Fibroblast of skin of back (primary cell): ENCODE results near the gene ARL4A.

Source experiments
- DNase-seq: peaks from one replicate; pipeline ENCODE4 v3.0.0-alpha.2; 2013

ARL4A gene

DNA sequence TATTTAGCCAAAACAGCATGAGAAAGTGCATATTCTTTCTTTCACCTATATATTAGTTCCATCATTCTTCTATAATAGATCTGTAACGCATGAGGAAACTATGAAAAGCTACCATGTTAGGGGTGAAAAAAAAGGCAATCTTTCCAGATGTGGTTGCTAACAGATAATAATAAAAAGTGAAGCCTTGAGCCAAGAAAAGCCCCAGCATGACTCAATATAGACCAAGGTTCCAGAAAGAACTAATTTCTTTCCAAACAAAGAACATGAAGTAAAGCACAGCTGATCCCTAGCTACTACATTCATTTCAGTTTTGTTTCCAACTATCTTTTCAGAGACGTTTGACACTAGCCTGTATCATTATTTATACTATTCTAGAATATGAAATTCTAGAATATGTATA, 16.4 kb downstream of the ARL4A start:
- peak; percentile 19 for DNase-seq

- no peak for DNase-seq
Observed at GRCh38 chr7:12705878-12706277, 18.4 kb downstream of the ARL4A start.

DNA sequence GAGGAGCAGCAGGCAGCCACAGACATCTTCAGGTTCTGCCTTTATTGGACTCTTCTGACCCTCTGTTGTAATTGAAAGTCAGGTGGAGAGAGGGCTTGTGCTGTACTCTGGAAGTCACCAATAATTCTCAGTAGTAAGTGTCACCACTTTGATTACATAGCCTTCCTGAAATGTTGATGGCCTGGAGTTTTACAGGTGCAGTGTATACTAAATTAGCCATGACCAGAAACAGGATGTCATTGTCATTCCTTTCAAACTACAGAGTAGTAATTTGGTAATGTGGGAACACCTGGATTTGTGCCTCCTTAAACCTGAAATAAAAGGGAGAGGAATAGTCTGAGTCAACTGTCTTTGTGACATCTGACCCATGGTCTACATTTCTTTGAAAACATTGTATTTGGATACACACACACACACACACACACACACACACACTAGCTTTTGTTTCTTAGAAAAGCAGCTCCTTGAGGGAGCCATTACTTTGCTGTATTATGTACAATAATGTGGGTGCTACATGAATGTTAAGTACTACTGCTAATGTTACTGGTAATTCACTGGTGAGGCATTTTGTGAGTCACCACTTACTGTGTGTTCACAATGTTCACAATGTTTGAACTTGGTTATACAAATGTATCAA, 19.6 kb downstream of the ARL4A start:
- peak; percentile 62 for DNase-seq

DNA sequence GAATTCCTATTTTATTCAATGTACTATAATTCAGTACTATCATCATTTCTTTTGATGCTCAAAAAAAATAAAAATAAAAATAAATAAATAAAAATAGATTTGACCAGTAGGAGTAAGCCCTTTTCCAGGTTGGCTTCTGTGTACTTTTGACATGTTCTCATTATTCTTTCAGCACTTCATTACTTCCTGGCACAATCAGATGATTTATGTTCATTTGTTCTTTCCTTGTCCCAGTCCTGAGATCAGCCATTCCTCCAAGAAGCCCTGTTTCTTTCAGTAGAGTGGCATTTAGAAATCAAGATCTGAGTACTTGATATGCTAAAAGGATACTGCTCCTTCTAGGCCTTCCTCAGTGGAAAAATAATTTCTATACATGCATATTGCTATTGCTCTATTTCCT, 20.9 kb downstream of the ARL4A start:
- DNase-seq: no peak

- DNase-seq: peak; percentile 36
Observed at GRCh38 chr7:12709726-12710502, 22.5 kb downstream of the ARL4A start.

- no peak for DNase-seq
Observed at GRCh38 chr7:12711124-12711523, 23.7 kb downstream of the ARL4A start.

DNA sequence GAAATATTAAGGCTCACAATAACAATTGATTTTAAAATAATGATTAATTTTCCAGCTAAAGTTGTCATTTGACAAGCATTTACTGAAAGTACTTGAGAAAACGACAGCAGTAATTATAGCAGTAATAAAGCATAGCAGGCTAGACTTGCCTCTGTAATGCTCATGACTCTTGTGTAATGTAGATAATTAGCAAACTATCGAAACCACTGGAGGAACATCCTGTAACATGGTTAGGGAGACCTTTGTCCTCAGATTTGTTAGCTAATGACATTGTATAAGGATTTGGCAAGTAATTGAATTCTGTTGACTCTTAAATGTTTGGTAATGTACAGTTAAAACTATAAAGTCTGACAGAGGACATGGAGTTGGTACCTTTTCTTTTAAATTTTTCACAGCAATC, 24.8 kb downstream of the ARL4A start:
- DNase-seq: no peak

GRCh38 chr7:12713625-12714378, 26.4 kb downstream of the ARL4A start:
- no peak for DNase-seq

- no peak for DNase-seq
Observed at GRCh38 chr7:12714379-12714737, 26.9 kb downstream of the ARL4A start.

- peak; percentile 87 for DNase-seq
Observed at GRCh38 chr7:12715372-12716133, 28.1 kb downstream of the ARL4A start.

DNA sequence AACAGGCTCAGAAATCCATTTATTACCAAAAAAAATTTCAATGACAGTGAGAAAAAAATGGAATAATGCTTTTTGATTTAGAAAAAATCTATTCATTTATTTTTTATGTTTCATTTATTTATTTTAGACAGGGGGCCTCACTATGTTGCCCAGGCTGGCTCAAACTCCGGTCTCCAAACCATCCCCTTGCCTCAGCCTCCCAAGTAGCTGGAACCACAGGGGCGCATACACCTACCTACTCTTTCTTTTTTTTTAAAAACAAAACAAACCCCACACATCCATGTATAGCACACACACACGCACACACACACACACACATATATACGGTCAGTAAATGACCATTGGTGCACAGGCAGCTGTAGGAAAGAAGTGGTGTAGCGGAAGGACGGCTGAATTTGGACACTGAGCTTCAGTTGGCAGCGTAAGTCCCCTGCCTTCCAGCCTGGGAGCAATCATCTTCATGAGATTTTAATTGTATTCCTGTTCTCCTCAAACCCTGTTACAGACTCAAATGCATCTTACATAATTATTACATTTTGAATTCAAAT, 28.8 kb downstream of the ARL4A start:
- DNase-seq: no peak

GRCh38 chr7:12716722-12717121, 29.3 kb downstream of the ARL4A start:
- DNase-seq: no peak

DNA sequence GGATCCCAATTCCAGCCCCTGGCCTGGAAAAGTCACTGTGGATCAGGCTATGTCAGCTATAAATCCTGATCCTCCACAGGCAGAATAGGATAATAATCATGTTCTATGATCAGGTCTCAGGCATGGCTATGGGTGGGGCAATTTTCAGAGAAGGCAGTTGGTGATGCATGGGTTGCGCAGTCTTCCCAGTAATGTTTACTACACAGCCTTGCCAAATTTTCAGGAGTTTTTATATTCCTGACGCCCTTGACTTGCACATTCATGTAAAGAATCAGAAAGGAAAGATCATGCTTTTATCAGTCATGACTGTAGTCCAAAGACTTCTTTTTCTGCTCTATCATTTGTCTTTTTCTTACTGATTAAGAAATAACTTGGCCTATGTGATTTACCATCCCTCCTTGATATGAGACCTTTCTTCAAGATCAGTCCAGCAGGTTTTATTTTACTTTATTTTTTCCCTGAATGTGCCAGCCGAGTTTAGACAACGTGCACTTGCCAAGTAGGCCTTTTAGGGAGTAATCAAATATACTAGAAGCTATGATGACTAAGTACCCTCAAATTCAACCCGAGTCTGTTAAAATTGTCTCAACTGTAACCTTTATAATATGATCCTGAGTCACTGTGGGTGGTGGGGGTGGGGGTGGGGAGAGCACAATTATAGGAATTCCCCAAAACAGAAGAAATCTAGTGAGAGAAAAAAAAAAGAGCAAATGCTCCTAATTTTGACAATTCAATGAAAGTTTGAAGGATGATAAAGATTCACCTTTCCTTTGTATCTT, 31.9 kb downstream of the ARL4A start:
- peak; percentile 71 for DNase-seq

- no peak for DNase-seq
Observed at GRCh38 chr7:12719981-12720865, 32.8 kb downstream of the ARL4A start.

DNA sequence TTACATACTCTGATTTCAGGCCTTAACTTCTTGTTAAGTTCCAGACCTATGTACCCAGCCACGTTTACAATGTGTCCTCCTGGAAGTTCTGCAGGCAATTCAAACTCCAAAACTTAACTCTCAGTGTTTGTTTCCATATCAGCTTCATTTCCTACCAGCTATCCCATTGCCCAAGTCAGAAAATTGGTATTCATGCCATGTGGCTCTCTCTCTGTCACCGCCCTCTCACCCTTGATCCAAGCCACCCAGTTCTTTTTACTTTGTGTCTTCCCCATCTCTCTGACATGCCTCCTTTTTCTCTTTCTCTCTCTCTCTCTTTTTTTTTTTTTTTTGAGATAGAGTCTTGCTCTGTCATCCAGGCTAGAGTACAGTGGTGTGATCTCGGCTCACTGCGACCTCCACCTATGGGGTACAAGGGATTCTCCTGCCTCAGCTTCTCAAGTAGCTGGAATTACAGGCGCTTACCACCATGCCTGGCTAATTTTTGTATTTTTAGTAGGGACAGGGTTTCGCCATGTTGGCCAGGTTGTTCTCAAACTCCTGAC, 33.9 kb downstream of the ARL4A start:
- no peak for DNase-seq

DNA sequence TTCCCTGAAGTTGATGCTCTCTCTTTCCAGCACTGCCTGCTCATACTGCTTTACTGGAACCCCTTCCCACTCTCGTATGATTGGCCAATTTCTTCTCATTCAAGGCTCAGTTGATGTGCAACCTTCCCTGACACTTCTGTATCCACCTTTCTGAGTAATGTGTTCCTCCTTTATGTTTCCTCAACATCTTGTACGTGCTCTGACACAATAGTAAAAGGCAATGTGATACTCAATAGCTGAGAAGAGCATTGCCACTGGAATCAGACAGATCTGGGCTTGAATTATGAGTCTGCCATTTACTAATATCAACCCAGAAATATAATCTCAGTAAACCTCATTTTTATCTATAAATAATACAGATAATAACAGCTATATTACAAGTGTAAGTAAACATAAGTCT, 34.7 kb downstream of the ARL4A start:
- no peak for DNase-seq

GRCh38 chr7:12722636-12723605, 35.5 kb downstream of the ARL4A start:
- DNase-seq: no peak

DNA sequence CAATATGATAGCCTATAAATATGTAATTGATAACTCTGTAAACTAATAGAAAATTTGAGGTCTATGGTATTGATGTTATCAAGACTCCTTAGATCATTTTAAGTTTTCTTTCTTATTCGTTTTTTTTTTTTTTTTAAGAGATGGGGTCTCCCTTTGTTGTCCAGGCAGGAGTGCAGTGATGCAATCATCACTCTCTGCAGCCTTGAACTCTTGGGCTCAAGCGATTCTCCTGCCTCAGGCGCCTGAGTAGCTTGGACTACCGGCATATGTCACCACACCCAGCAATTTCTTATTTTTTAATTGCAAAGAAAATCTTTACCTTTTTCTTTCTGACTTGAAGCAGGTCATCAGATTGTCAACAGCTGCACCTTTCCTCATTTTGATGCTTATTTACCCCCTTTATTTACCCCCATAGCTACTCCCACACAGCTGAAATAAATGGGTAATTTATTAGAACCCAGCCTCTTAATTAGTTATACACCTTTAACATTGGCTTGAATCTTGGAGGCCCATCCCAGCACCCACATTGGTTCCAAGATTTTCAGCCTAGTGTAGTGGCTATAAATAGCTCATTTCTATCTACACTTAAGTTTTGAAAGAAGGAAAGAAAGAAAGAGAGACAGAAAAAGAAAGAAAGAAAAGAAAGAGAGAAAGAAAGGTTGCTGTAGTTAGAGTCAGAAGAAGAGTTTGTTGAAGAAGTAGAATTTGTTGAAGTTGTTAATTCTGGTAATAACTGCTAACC, 38.3 kb downstream of the ARL4A start:
- no peak for DNase-seq
